ENCODE results near the gene IGDCC3. TPM values are rescaled to one million over a fixed set of nuclear protein-coding genes. Genes with fewer than 3 reads are reported as not detected.

IGDCC3 gene
- total and polyA plus RNA-seq, 2 donors from 2014 or later: 0.22 to 0.49 TPM

- peak in 3 of 5 donors; percentile 21 to 58 (median 54) for DNase-seq
- Histone ChIP-seq H3K4me1 (ENCODE audit: control insufficient read depth in 2 of 3, insufficient read depth in 2 of 3, low read depth in 1 of 3, low read length in 3 of 3) (no peaks in the 10 kb centered on the region), H3K27ac (ENCODE audit: low read depth in 2 of 2, low read length in 2 of 2) (no peak overlapping the region), H3K27me3 (ENCODE audit: control insufficient read depth, insufficient read depth, low read length) (no peaks in the 10 kb centered on the region), H3K9ac (ENCODE audit: low read length in 3 of 3) (no peak overlapping the region), H3K4me3 (ENCODE audit: low read length in 3 of 3) (no peak overlapping the region), H3K9me3 (ENCODE audit: control insufficient read depth in 2 of 3, insufficient read depth in 1 of 3, low read length in 3 of 3) (no peaks in the 10 kb centered on the region), H3K36me3 (ENCODE audit: control insufficient read depth in 2 of 3, insufficient read depth in 3 of 3, low read length in 3 of 3) (no peaks in the 10 kb centered on the region)
- no peak for TF ChIP-seq CTCF (IDR thresholded peaks at IDR 0.05; ENCODE audit: borderline replicate concordance, extremely low read depth, insufficient read depth)
- FAIRE-seq: no peak
- intact Hi-C loops (cut with DNase I): no loop called here
Measured at GRCh38 chr15:65346856-65347598, 30.8 kb downstream of the IGDCC3 start.

GRCh38 chr15:65344914-65345275, 32.9 kb downstream of the IGDCC3 start:
- FAIRE-seq: no peak
- intact Hi-C loops (cut with DNase I): no loop called here

GRCh38 chr15:65344214-65344913, 33.4 kb downstream of the IGDCC3 start:
- intact Hi-C loops (cut with DNase I): no loop called here
- no peaks in the 10 kb centered on the region for H3K36me3 ChIP-seq (ENCODE audit: control insufficient read depth in 2 of 3, insufficient read depth in 3 of 3, low read length in 3 of 3)
- FAIRE-seq: no peak

More at GRCh38 chr15:65344914-65345275, 32.9 kb downstream of the IGDCC3 start:
- DNase-seq: no peak
- no peaks in the 10 kb centered on the region for H3K4me1 ChIP-seq (ENCODE audit: control insufficient read depth in 2 of 3, insufficient read depth in 2 of 3, low read depth in 1 of 3, low read length in 3 of 3)
- no peak overlapping the region for H3K9ac ChIP-seq (ENCODE audit: low read length in 3 of 3)
- no peak overlapping the region for H3K27ac ChIP-seq (ENCODE audit: low read depth in 2 of 2, low read length in 2 of 2)
- H3K4me3 ChIP-seq (ENCODE audit: low read length in 3 of 3): no peak overlapping the region
- H3K9me3 ChIP-seq (ENCODE audit: control insufficient read depth in 2 of 3, insufficient read depth in 1 of 3, low read length in 3 of 3): no peaks in the 10 kb centered on the region
- H3K27me3 ChIP-seq (ENCODE audit: control insufficient read depth, insufficient read depth, low read length): no peaks in the 10 kb centered on the region
- no peak for TF ChIP-seq CTCF (IDR thresholded peaks at IDR 0.05; ENCODE audit: borderline replicate concordance, extremely low read depth, insufficient read depth)
- no peaks in the 10 kb centered on the region for H3K36me3 ChIP-seq (ENCODE audit: control insufficient read depth in 2 of 3, insufficient read depth in 3 of 3, low read length in 3 of 3)

More at GRCh38 chr15:65344214-65344913, 33.4 kb downstream of the IGDCC3 start:
- H3K9ac ChIP-seq (ENCODE audit: low read length in 3 of 3): no peak overlapping the region
- no peak overlapping the region for H3K27ac ChIP-seq (ENCODE audit: low read depth in 2 of 2, low read length in 2 of 2)
- no peak overlapping the region for H3K4me3 ChIP-seq (ENCODE audit: low read length in 3 of 3)
- TF ChIP-seq CTCF (IDR thresholded peaks at IDR 0.05; ENCODE audit: borderline replicate concordance, extremely low read depth, insufficient read depth): no peak
- peak; percentile 49 to 70 (median 63) for DNase-seq
- peaks cover 0 to 3% (median 0%) of the 10 kb centered on the region in 3 donors for H3K4me1 ChIP-seq (ENCODE audit: control insufficient read depth in 2 of 3, insufficient read depth in 2 of 3, low read depth in 1 of 3, low read length in 3 of 3)
- H3K9me3 ChIP-seq (ENCODE audit: control insufficient read depth in 2 of 3, insufficient read depth in 1 of 3, low read length in 3 of 3): no peaks in the 10 kb centered on the region
- H3K27me3 ChIP-seq (ENCODE audit: control insufficient read depth, insufficient read depth, low read length): no peaks in the 10 kb centered on the region
